ACHN (cell line): ENCODE data around the gene CEP170B.
"Not testable (repeated sequence)": the region's sequence is repeated elsewhere in the genome, so short reads cannot be mapped to it uniquely, and the experiment has no call there.

Experiments
- DNase-seq: peaks from one replicate; pipeline ENCODE4 v3.0.0-alpha.2; 2015
- in situ Hi-C: cut with HindIII; loops from 2 replicates; pipeline ENCODE4 v1.10.0; 2017; ENCODE audit warnings: low sequenced_read_pairs, low pct_ligation_motif_present, low pct_unique_long_range_greater_than_20kb

Gene CEP170B

DNA sequence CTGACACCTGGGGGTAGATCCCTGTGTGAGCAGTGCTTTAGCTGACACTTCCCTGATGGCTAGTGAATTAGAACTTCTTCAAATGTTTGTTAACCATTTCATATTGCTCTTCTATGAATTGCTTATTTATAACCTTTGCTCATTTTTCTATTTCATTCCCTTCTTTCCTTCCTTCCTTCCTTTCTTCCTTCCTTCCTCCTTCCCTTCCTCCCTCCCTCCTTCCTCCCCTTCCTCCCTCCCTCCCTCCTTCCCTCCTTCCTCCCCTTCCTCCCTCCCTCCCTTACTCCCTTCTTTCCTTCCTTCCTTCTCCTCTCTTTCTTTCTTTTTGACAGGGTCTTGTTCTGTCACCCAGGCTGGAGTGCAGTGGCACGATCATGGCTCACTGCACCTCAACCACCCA lies 23.3 kb upstream of the CEP170B start:
- in situ Hi-C loops, result no loop called here
- no peak for DNase-seq

- DNase-seq, result no peak
- in situ Hi-C loops, result no loop called here
Observed at GRCh38 chr14:104843006-104843405, 22.1 kb upstream of the CEP170B start.

DNA sequence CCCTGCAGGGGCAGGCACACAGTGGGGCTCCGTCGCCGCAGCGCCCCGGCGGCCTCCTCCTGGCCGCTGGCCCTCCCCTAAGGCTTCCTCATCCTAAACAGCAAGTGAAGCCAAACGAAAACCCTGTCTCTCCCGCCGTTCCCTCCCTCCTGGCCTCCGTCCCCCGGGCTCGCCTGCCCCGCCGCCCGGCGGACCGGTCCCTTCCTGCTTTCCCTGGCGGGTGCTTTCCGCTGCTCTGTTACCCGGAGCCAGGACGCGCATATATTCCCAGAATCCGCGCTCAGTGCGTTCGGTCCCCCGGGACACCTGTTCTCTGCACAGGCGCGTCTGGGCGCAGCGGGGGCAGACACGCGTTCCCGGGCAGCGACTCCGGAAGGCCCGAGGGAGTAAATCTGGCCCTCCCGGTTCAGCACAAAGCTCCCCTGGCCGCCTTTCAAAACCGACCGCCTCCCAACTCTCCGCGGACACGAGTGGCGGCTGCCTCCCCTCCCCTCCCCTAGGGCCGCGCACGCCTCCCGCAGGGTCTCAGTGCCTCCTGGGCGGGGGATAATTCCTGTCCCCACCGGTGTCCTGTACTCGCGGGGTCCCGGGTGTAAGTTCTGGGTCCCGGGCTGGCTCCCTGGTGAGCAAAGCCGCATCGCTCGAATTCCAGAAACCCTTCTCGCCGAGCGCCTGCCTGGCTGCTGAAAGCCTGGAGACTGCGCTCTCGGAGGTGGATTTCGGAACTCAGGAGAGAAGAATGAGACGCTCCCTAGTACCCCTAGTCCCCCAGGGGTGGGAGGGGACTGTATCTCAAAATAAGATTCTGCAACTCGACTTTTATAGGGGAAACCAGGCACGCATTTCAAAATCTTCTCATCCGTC lies 21.4 kb upstream of the CEP170B start:
- DNase-seq, result no peak
- in situ Hi-C loops, result no loop called here

DNA sequence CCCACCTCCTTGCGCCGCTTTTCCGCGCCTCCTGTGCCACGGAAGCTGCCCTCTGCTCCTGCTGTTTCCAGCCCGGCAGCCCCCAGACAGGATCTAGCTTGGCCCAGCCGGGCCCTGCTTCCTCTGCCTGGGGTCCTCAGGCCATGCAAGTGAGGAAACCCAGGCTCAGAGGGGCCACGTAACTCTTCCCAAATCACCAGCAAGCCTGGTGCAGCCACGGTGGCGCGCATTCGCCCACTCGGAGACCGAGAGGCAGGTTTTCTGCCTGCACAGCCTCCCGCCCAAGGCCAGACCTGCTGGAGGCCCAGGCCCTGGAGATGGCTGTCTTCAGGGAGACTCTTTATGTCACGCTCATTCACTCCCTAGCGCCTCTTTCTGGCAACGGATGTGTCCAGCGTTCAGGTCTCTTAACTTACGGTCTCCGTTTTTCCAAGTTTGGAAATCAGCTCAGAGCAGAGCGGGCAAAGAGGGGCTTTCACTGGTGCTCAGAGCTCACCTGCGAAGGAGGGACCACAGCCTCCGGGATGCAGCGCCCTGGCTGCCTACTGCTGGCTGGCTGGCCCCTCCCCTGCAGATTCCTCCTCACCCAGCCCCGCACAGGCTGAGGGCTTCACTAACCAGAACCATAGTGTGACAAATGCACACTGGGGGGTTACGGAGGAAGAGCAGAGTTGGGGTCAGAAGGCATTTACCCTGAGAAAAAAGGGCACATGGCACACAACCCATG lies 20.6 kb upstream of the CEP170B start:
- in situ Hi-C loops, result no loop called here

DNA sequence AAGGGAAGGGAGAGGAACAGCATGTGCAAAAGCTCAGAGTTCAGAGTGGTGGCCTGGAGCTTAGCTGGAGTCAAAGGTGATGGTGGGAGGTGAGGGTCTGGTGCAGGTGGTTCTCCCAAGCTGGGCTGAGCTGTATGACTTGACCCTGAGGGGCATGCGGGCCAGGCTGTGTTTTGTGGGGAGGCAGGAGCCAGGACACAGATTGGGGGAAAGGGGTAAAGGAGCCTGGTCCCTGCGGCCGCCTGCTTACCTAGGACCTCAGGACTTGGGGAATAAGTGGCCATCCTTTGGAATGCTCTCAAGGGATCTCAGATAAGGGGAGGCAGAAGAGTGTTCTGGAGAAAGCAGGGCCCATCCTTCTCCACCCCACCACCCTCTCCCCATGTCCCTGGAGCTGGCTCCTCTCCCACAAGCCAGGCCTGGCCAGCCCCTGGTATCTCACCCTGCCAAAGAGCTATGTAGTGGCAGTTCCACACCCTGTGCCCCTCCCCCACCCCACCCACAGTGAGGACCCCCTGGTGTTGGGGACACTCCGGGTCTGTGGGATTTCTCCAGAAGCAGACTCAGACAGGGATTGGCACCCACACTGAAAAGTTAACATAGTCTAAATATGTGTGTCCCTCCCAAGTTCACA lies 19.9 kb upstream of the CEP170B start:
- DNase-seq, result no peak
- in situ Hi-C loops, result no loop called here

More for the DNA sequence above, 20.6 kb upstream of the CEP170B start:
- no peak for DNase-seq

DNA sequence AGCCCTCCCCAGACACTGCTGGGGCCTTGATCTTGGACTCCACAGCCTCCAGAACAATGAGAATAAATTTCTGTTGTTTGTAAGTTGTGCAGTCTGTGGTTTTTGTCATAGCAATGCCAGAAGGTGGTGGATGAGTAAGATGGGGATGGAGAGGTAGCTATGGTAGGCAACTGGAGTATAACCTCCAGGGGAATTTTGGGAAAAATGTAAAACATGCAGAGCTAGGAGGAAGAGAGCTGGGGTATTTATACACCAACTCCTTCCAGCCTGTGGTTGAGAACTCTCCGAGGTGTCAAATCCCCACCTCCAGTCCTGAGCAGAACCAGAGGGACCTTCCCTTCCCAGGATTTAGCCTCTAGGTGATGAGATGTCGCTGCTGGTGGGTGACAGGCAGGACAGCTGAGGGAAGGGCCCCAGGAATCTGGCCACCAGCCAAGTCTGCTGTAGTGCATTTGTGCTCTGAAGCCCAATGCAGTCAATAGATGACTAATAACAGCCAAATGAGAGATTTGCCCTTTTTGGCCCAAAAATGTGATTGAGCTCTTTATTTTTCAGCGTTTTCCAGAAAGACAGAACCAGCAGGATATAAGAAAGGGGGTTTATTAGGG lies 19.1 kb upstream of the CEP170B start:
- in situ Hi-C loops, result no loop called here
- DNase-seq, result no peak

GRCh38 chr14:104852280-104852663 lies 12.8 kb upstream of the CEP170B start:
- no peak for DNase-seq
- in situ Hi-C loops, result no loop called here

GRCh38 chr14:104855532-104856090 lies 9.5 kb upstream of the CEP170B start:
- no peak for DNase-seq
- in situ Hi-C loops, result no loop called here

DNA sequence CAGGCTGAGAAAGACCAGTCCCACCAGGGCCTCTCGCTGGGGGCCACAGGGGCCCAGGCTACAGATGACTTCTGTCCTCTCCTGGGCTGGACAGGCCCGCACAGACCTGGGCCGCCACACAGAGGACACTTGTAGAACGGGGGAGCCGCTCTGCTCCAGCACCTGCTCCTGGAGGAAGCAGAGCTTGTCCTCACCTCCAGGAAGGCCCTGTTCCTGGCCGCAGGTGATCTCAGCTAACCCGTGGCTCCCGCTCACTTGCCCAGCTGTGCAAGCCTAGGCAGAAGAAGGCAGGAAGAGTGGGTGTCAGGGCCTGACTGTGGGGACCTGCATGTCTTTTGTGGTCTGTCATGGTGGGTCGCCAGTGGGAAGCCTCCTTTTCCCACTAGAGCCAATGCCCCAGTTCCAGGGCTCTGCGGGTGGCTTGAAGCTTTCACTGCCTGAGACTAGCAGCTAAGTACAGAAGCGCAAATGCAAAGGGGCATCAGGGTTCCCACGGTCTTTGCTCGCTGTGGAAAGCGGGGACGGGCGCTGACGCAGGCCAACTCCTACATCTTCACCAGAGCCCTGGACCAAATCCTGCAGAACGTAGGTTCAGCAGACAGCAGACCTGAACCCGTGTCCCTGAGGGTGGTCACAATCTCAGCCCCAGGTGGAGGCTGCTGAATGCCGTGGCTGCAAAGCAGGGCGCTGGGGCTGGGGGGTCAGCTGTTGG lies 8.8 kb upstream of the CEP170B start:
- in situ Hi-C loops, result no loop called here

DNA sequence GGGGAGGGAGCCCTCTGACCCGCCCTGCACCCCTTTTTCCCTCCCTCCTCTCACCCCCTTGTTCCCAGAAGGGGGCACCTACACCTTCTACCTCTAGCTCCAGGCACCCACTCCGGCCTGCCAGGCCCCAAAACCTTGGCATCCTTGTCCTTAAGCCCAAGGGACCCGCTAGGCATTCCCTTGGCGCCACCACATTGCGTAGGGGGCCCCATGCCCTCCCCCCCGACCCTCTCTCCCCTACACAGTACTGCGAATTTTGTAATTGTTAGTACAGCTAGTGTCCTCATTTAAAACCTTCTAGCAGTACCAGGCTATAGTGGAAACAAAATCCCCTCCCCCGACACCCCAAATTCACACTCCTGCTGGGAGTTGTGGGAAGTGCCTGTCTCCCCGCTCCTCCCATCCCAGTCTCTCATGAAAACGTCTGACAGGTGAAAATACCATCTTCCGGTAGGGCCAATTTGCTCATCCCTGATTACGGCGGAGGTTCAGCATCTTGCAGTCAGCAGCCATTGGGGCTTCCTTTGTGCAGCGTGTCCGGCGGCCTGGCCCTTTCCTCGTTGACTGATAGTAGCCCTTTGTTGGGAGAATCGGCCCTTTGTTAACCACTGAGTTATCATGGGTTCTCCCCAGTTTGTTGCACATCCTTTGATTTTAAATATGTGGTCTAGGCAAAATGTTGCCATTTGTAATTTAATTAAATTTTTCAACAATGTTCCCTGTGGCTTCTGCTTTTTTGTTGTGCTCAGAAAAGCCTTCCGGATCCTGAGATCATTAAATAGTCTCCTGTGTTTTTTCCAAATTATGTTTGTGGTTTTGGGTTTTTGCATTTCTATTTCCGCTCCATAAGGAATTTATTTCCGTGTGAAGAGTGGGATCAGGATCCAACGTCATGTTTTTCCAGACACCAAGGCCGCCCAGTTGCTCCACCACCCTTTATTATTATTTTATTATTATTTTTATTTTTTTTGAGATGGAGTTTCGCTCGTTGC lies 7.9 kb upstream of the CEP170B start:
- no peak for DNase-seq
- in situ Hi-C loops, result no loop called here

More for the DNA sequence above, 8.8 kb upstream of the CEP170B start:
- DNase-seq, result no peak

GRCh38 chr14:104857931-104858330 lies 7.1 kb upstream of the CEP170B start:
- DNase-seq, in situ Hi-C loops: not testable (repeated sequence)

- no peak for DNase-seq
- in situ Hi-C loops, result no loop called here
Observed at GRCh38 chr14:104858811-104859426, 6.1 kb upstream of the CEP170B start.

- in situ Hi-C loops, result no loop called here
Observed at GRCh38 chr14:104859900-104860299, 5.2 kb upstream of the CEP170B start.

GRCh38 chr14:104860414-104860813 lies 4.7 kb upstream of the CEP170B start:
- DNase-seq, result no peak
- in situ Hi-C loops, result no loop called here

More at GRCh38 chr14:104859900-104860299, 5.2 kb upstream of the CEP170B start:
- no peak for DNase-seq

- DNase-seq, result no peak
- in situ Hi-C loops, result no loop called here
Observed at GRCh38 chr14:104863131-104863862, 1.8 kb upstream of the CEP170B start.

GRCh38 chr14:104863923-104864266 lies 1.2 kb upstream of the CEP170B start:
- no peak for DNase-seq
- in situ Hi-C loops, result no loop called here
